GM12878 (cell line): ENCODE measurements around the gene REN. TPM values are rescaled to one million over a fixed set of nuclear protein-coding genes. Genes with fewer than 3 reads are reported as not detected.

ENCODE experiments used
- ATAC-seq: fragments of 200-7000 bp; cut with Tn5 transposase; 3 replicates; pipeline ENCODE4 v1.9.1; 2020; ENCODE audit warnings: mild to moderate bottlenecking, moderate library complexity
- BruUV-seq: library from RNA; stranded (reverse); fragments of 400-500 nt; replicated peaks from 2 replicates; lab custom pipeline; 2021; lab: Mats Ljungman, UMichigan
- CTCF ChIA-PET: fragments of 300-600 bp; sonication (Branson Sonifier 250); formaldehyde crosslinking; extraction: SDS; loops from one replicate; lab custom pipeline; 2021; ENCODE audit warnings: inconsistent platforms; lab: Yijun Ruan, JAX
- POLR2A ChIA-PET: fragments of 350-600 bp; formaldehyde crosslinking; extraction: SDS; loops from one replicate; lab custom pipeline; 2021; ENCODE audit warnings: inconsistent platforms; lab: Charles Lee
- RAD21 ChIA-PET: fragments of 300-600 bp; sonication (Branson Sonifier 250); formaldehyde crosslinking; loops from one replicate; lab custom pipeline; 2023; ENCODE audit warnings: antibody characterized with exemption; ENCODE audit not compliant: unreplicated experiment; lab: Charles Lee
- SMC1A ChIA-PET: fragments of 300-600 bp; sonication (Branson Sonifier 250); formaldehyde crosslinking; loops from one replicate; lab custom pipeline; 2023; ENCODE audit not compliant: unreplicated experiment, uncharacterized antibody; lab: Charles Lee
- DNase-seq: peaks from one replicate; pipeline ENCODE4 v3.0.0-alpha.2; 2011; ENCODE audit warnings: low read depth, low spot score
- FAIRE-seq: peaks from 3 replicates; lab custom pipeline; 2011; peaks lifted over from hg19 to GRCh38; lab: Jason Lieb, UNC
- H2AFZ ChIP-seq: 2 replicates; pipeline ENCODE4 v1.6.0; 2011; ENCODE audit warnings: low read depth, low read length, control low read depth; ENCODE audit not compliant: control insufficient read depth
- H3K27ac ChIP-seq: 2 replicates; pipeline ENCODE4 v1.5.1; 2011; ENCODE audit warnings: control low read depth; ENCODE audit not compliant: control insufficient read depth, insufficient read depth
- H3K27me3 ChIP-seq, 2 experiments: replicated peaks in 1 of 2; 2 replicates each; pipeline versions ENCODE4 v1.6.0 to v1.6.1; 2011; ENCODE audit warnings: low read length in 1 of 2; ENCODE audit not compliant: control insufficient read depth in 2 of 2, insufficient read depth in 2 of 2
- H3K36me3 ChIP-seq, 2 experiments: 2 replicates each; pipeline ENCODE4 v1.5.1; 2011; ENCODE audit warnings: low read length in 1 of 2; ENCODE audit not compliant: control insufficient read depth in 2 of 2, insufficient read depth in 2 of 2
- H3K4me1 ChIP-seq: 2 replicates; pipeline ENCODE4 v1.6.1; 2011; ENCODE audit warnings: mild to moderate bottlenecking, low read length, moderate library complexity, mixed read lengths; ENCODE audit not compliant: control insufficient read depth, insufficient read depth
- H3K4me2 ChIP-seq: 2 replicates; pipeline ENCODE4 v1.6.0; 2011; ENCODE audit warnings: control low read depth; ENCODE audit not compliant: control insufficient read depth, insufficient read depth
- H3K4me3 ChIP-seq: fragments of 200-600 bp; sonication (generic); 2 replicates; pipeline ENCODE4 v1.5.1; 2016
- H3K79me2 ChIP-seq: 2 replicates; pipeline ENCODE4 v1.6.0; 2011; ENCODE audit warnings: low read length; ENCODE audit not compliant: control insufficient read depth, insufficient read depth
- H3K9ac ChIP-seq: 2 replicates; pipeline ENCODE4 v1.8.0; 2011; ENCODE audit warnings: low read length, control low read depth, mixed read lengths; ENCODE audit not compliant: control insufficient read depth, insufficient read depth
- H3K9me3 ChIP-seq: replicated peaks from 3 replicates; pipeline ENCODE4 v1.5.1; 2011; ENCODE audit warnings: mild to moderate bottlenecking, low read length; ENCODE audit not compliant: control insufficient read depth, insufficient read depth
- H4K20me1 ChIP-seq: 2 replicates; pipeline ENCODE4 v1.6.0; 2011; ENCODE audit not compliant: control insufficient read depth, insufficient read depth
- CBX3 ChIP-seq: fragments of 200-600 bp; sonication (generic); IDR thresholded peaks from 2 replicates; pipeline ENCODE4 v1.6.1; 2016; ENCODE audit warnings: low read depth, borderline replicate concordance
- FOS ChIP-seq: IDR thresholded peaks from 3 replicates; pipeline ENCODE4 v1.6.1; 2011; ENCODE audit warnings: borderline replicate concordance; ENCODE audit not compliant: insufficient read length; ENCODE audit errors: extremely low read depth
- MTA3 ChIP-seq: IDR thresholded peaks from 2 replicates; pipeline ENCODE4 v1.6.1; 2012; ENCODE audit warnings: low read length, inconsistent platforms, borderline replicate concordance
- NFYA ChIP-seq: IDR thresholded peaks from 2 replicates; pipeline ENCODE4 v1.6.1; 2011; ENCODE audit warnings: low read depth, mild to moderate bottlenecking, low read length, improper control_type of control experiment, borderline replicate concordance
- PML ChIP-seq: IDR thresholded peaks from 2 replicates; pipeline ENCODE4 v1.6.1; 2012; ENCODE audit warnings: low read length, inconsistent platforms
- POLR2A ChIP-seq: IDR thresholded peaks from 2 replicates; pipeline ENCODE4 v1.6.1; 2011; ENCODE audit warnings: low read depth, mild to moderate bottlenecking, low read length
- RUNX3 ChIP-seq: IDR thresholded peaks from 2 replicates; pipeline ENCODE4 v1.6.1; 2012; ENCODE audit warnings: low read length, inconsistent platforms
- STAT1 ChIP-seq: fragments of 450-650 bp; conservative IDR thresholded peaks from 2 replicates; pipeline ENCODE4 v1.6.1; 2014; ENCODE audit warnings: antibody characterized with exemption, mild to moderate bottlenecking
- SUZ12 ChIP-seq: fragments of 200-600 bp; sonication (generic); IDR thresholded peaks from one replicate; pipeline ENCODE4 v1.6.1; 2018; ENCODE audit warnings: antibody characterized with exemption, mild to moderate bottlenecking; ENCODE audit not compliant: unreplicated experiment
- TARDBP ChIP-seq: IDR thresholded peaks from 2 replicates; pipeline ENCODE4 v1.6.1; 2016; ENCODE audit warnings: borderline replicate concordance
- ZNF24 ChIP-seq: fragments of 450-650 bp; IDR thresholded peaks from 2 replicates; pipeline ENCODE4 v1.6.1; 2017; ENCODE audit warnings: antibody characterized with exemption, mild to moderate bottlenecking
- ZNF274 ChIP-seq: IDR thresholded peaks from one replicate; pipeline ENCODE4 v1.8.0; 2011; ENCODE audit not compliant: insufficient read length, insufficient read depth
- ZNF384 ChIP-seq: IDR thresholded peaks from 2 replicates; pipeline ENCODE4 v1.6.1; 2012; ENCODE audit warnings: low read depth, mild to moderate bottlenecking, low read length, improper control_type of control experiment, borderline replicate concordance
- ZNF687 ChIP-seq: fragments of 450-650 bp; IDR thresholded peaks from 2 replicates; pipeline ENCODE4 v1.6.1; 2017; ENCODE audit warnings: mild to moderate bottlenecking, moderate library complexity
- whole genome bisulfite sequencing: methylation state at CpG from one replicate; pipeline ENCODE4 v1.1.6; 2016; ENCODE audit warnings: low lambda C conversion rate; ENCODE audit not compliant: insufficient replicate concordance, insufficient coverage; ENCODE audit errors: missing lambda C conversion rate; 5-methylcytosine and 5-hydroxymethylcytosine counted together
- in situ Hi-C: fragments of 300-500 bp; cut with MboI; formaldehyde crosslinking; loops from 9 replicates; pipeline ENCODE4 v1.14.3; 2018; ENCODE audit warnings: mixed read lengths
- intact Hi-C: fragments of 100-400 bp; cut with micrococcal nuclease; formaldehyde crosslinking; loops from one replicate; pipeline ENCODE4 v1.14.2; 2022; ENCODE audit not compliant: unreplicated experiment
- polyA plus RNA-seq, 11 experiments: library from polyadenylated mRNA; depleted of rRNA in 4 of 11; unstranded in 6 of 11; stranded (reverse) in 5 of 11; fragments of >200 nt; fragmentation: Nextera tagmentation in 4 of 11; fragmentation: Illumina TruSeq in 1 of 11; extraction: Ambion mirVana in 4 of 11; extraction: Trizol in 1 of 11; gene quantifications; 1 replicate in 1 of 11; 2 replicates in 10 of 11; pipeline versions ENCODE4 v1.2.1 to v1.2.3, GENCODE V29; 2011 to 2016; ENCODE audit warnings: inconsistent platforms in 2 of 11, missing spikeins in 2 of 11, low read depth in 1 of 11
- total RNA-seq, 4 experiments: library from RNA; depleted of rRNA in 3 of 4; stranded (reverse); fragments of >200 nt in 3 of 4; fragmentation: Illumina TruSeq in 1 of 4; extraction: Trizol in 1 of 4; gene quantifications; 2 replicates each; pipeline versions ENCODE4 v1.2.1 to v1.2.3, GENCODE V29; 2013 to 2021

Gene REN
- total and polyA plus RNA-seq, 10 of the 15 experiments (the other 5 are each of a cell fraction or from before 2014, with no cell fraction given), result not detected

- in situ Hi-C loops, result no loop called here
- no peak overlapping the region for H3K4me2 ChIP-seq
These were observed 9.9 kb upstream of the REN start for GRCh38 chr1:204176049-204176448.

More at GRCh38 chr1:204176049-204176448, 9.9 kb upstream of the REN start:
- intact Hi-C loops, result no loop called here
- Histone ChIP-seq H3K9me3 (no peaks in the 10 kb centered on the region; the same call in 2 of the 3 replicates), H3K4me1 (no peaks in the 10 kb centered on the region), H3K27ac (no peak overlapping the region), H3K4me3 (no peak overlapping the region), H4K20me1 (no peaks in the 10 kb centered on the region), H3K27me3 (peaks cover 0 to 2% of the 10 kb centered on the region in 2 experiments; a peak in 2 of 4 replicates), H2AFZ (no peak overlapping the region), H3K36me3 (no peaks in the 10 kb centered on the region), H3K79me2 (no peaks in the 10 kb centered on the region), H3K9ac (no peak overlapping the region)
- no peak for FAIRE-seq
- TF ChIP-seq PML (no peak), STAT1 (no peak), TARDBP (no peak), ZNF384 (no peak), FOS (no peak), ZNF24 (no peak), ZNF687 (no peak), POLR2A (no peak), CBX3 (no peak), RUNX3 (no peak), MTA3 (no peak), SUZ12 (no peak), ZNF274 (no peak), NFYA (no peak)
- BruUV-seq, result no TSS peak
- WGBS, result 18% methylated on average over 5 of the region's 5 CpGs
- CTCF ChIA-PET, result interaction anchor here (0.7 to 3.0 kb wide), 3 partner anchors 10 to 83 kb away, joined by 3 to 18 read pairs (median 4); partner anchors contain the start of gene REN
- POLR2A ChIA-PET, result no interaction called here
- DNase-seq, result no peak
- ATAC-seq, result no peak
- RAD21 ChIA-PET, result no interaction called here
- SMC1A ChIA-PET, result interaction anchor here (0.6 to 1.1 kb wide), 2 partner anchors 10 to 169 kb away, joined by 3 read pairs; partner anchors contain the start of gene REN
